ENCODE measurements around the gene CRYBB2.
A peak's percentile ranks its signal among the peaks of the same experiment; 100 is the strongest.
"Not testable (repeated sequence)": the region's sequence is repeated elsewhere in the genome, so short reads cannot be mapped to it uniquely, and the experiment has no call there.

CRYBB2 gene

GRCh38 chr22:25219211-25219689 is at the start of gene CRYBB2:
CRYBB2 (plus strand) TSS chr22:25219639; CDS start chr22:25221430, 1,791 bp downstream.
- peak in 2 of 56 donors; percentile 6 to 14 for DNase-seq

- DNase-seq = no peak
These were observed 48.9 kb upstream of the CRYBB2 start for GRCh38 chr22:25170426-25170980.

GRCh38 chr22:25172153-25172552 is 47.3 kb upstream of the CRYBB2 start:
- DNase-seq = no peak

- DNase-seq = no peak
These were observed 45.1 kb upstream of the CRYBB2 start for GRCh38 chr22:25174156-25174887.

GRCh38 chr22:25174888-25175411 is 44.5 kb upstream of the CRYBB2 start:
- DNase-seq = no peak

- DNase-seq = no peak
These were observed 43.3 kb upstream of the CRYBB2 start for GRCh38 chr22:25176175-25176574.

GRCh38 chr22:25176799-25177198 is 42.6 kb upstream of the CRYBB2 start:
- DNase-seq = no peak

GRCh38 chr22:25177226-25177625 is 42.2 kb upstream of the CRYBB2 start:
- DNase-seq = no peak

- DNase-seq = no peak
These were observed 41.5 kb upstream of the CRYBB2 start for GRCh38 chr22:25177895-25178294.

- not testable (repeated sequence) for DNase-seq
These were observed 41.1 kb upstream of the CRYBB2 start for GRCh38 chr22:25178348-25178747.

GRCh38 chr22:25178869-25179631 is 40.4 kb upstream of the CRYBB2 start:
- not testable (repeated sequence) for DNase-seq

GRCh38 chr22:25182131-25183110 is 37.0 kb upstream of the CRYBB2 start:
- peak in 2 of 56 donors; percentile 12 to 16 for DNase-seq

GRCh38 chr22:25183949-25184619 is 35.4 kb upstream of the CRYBB2 start:
- no peak for DNase-seq

GRCh38 chr22:25186140-25186539 is 33.3 kb upstream of the CRYBB2 start:
- no peak for DNase-seq

- DNase-seq = no peak
These were observed 32.0 kb upstream of the CRYBB2 start for GRCh38 chr22:25187469-25187868.

- peak in 4 of 56 donors; percentile 5 to 30 (median 8) for DNase-seq
These were observed 27.0 kb upstream of the CRYBB2 start for GRCh38 chr22:25192406-25192805.

GRCh38 chr22:25193130-25193529 is 26.3 kb upstream of the CRYBB2 start:
- DNase-seq = no peak

- no peak for DNase-seq
These were observed 25.9 kb upstream of the CRYBB2 start for GRCh38 chr22:25193548-25193947.

GRCh38 chr22:25196326-25196725 is 23.1 kb upstream of the CRYBB2 start:
- DNase-seq = no peak

GRCh38 chr22:25197340-25197739 is 22.1 kb upstream of the CRYBB2 start:
- DNase-seq = peak in 1 of 56 donors; percentile 4

All from amygdala (tissue), 56 donors.